GM12878 (cell line): Measurements from ENCODE around the gene GAS2. TPM values are rescaled to one million over a fixed set of nuclear protein-coding genes. Genes with fewer than 3 reads are reported as not detected.

Experiments
- ATAC-seq: fragments of 200-7000 bp; cut with Tn5 transposase; 3 replicates; pipeline ENCODE4 v1.9.1; 2020; ENCODE audit warnings: mild to moderate bottlenecking, moderate library complexity
- BruUV-seq: library from RNA; stranded (reverse); fragments of 400-500 nt; replicated peaks from 2 replicates; lab custom pipeline; 2021; lab: Mats Ljungman, UMichigan
- CTCF ChIA-PET: fragments of 300-600 bp; sonication (Branson Sonifier 250); formaldehyde crosslinking; extraction: SDS; loops from one replicate; lab custom pipeline; 2021; ENCODE audit warnings: inconsistent platforms; lab: Yijun Ruan, JAX
- POLR2A ChIA-PET: fragments of 350-600 bp; formaldehyde crosslinking; extraction: SDS; loops from one replicate; lab custom pipeline; 2021; ENCODE audit warnings: inconsistent platforms; lab: Charles Lee
- RAD21 ChIA-PET: fragments of 300-600 bp; sonication (Branson Sonifier 250); formaldehyde crosslinking; loops from one replicate; lab custom pipeline; 2023; ENCODE audit warnings: antibody characterized with exemption; ENCODE audit not compliant: unreplicated experiment; lab: Charles Lee
- SMC1A ChIA-PET: fragments of 300-600 bp; sonication (Branson Sonifier 250); formaldehyde crosslinking; loops from one replicate; lab custom pipeline; 2023; ENCODE audit not compliant: unreplicated experiment, uncharacterized antibody; lab: Charles Lee
- DNase-seq: peaks from one replicate; pipeline ENCODE4 v3.0.0-alpha.2; 2011; ENCODE audit warnings: low read depth, low spot score
- FAIRE-seq: peaks from 3 replicates; lab custom pipeline; 2011; peaks lifted over from hg19 to GRCh38; lab: Jason Lieb, UNC
- H2AFZ ChIP-seq: 2 replicates; pipeline ENCODE4 v1.6.0; 2011; ENCODE audit warnings: low read depth, low read length, control low read depth; ENCODE audit not compliant: control insufficient read depth
- H3K27ac ChIP-seq: 2 replicates; pipeline ENCODE4 v1.5.1; 2011; ENCODE audit warnings: control low read depth; ENCODE audit not compliant: control insufficient read depth, insufficient read depth
- H3K27me3 ChIP-seq, 2 experiments: replicated peaks in 1 of 2; 2 replicates each; pipeline versions ENCODE4 v1.6.0 to v1.6.1; 2011; ENCODE audit warnings: low read length in 1 of 2; ENCODE audit not compliant: control insufficient read depth in 2 of 2, insufficient read depth in 2 of 2
- H3K36me3 ChIP-seq, 2 experiments: 2 replicates each; pipeline ENCODE4 v1.5.1; 2011; ENCODE audit warnings: low read length in 1 of 2; ENCODE audit not compliant: control insufficient read depth in 2 of 2, insufficient read depth in 2 of 2
- H3K4me1 ChIP-seq: 2 replicates; pipeline ENCODE4 v1.6.1; 2011; ENCODE audit warnings: mild to moderate bottlenecking, low read length, moderate library complexity, mixed read lengths; ENCODE audit not compliant: control insufficient read depth, insufficient read depth
- H3K4me2 ChIP-seq: 2 replicates; pipeline ENCODE4 v1.6.0; 2011; ENCODE audit warnings: control low read depth; ENCODE audit not compliant: control insufficient read depth, insufficient read depth
- H3K4me3 ChIP-seq: fragments of 200-600 bp; sonication (generic); 2 replicates; pipeline ENCODE4 v1.5.1; 2016
- H3K79me2 ChIP-seq: 2 replicates; pipeline ENCODE4 v1.6.0; 2011; ENCODE audit warnings: low read length; ENCODE audit not compliant: control insufficient read depth, insufficient read depth
- H3K9ac ChIP-seq: 2 replicates; pipeline ENCODE4 v1.8.0; 2011; ENCODE audit warnings: low read length, control low read depth, mixed read lengths; ENCODE audit not compliant: control insufficient read depth, insufficient read depth
- H3K9me3 ChIP-seq: replicated peaks from 3 replicates; pipeline ENCODE4 v1.5.1; 2011; ENCODE audit warnings: mild to moderate bottlenecking, low read length; ENCODE audit not compliant: control insufficient read depth, insufficient read depth
- H4K20me1 ChIP-seq: 2 replicates; pipeline ENCODE4 v1.6.0; 2011; ENCODE audit not compliant: control insufficient read depth, insufficient read depth
- ATF7 ChIP-seq: fragments of 450-650 bp; IDR thresholded peaks from 2 replicates; pipeline ENCODE4 v1.6.1; 2016; ENCODE audit warnings: low read depth, mild to moderate bottlenecking
- EED ChIP-seq: sonication (generic); IDR thresholded peaks from 2 replicates; pipeline ENCODE4 v1.6.1; 2016; ENCODE audit warnings: antibody characterized with exemption, low read depth
- EP300 ChIP-seq, 2 experiments: fragments of 150-350 bp in 1 of 2; IDR thresholded peaks; 2 replicates each; pipeline ENCODE4 v1.6.1; 2011 to 2012; ENCODE audit warnings: low read depth in 2 of 2, low read length in 2 of 2, borderline replicate concordance in 1 of 2, improper control_type of control experiment in 1 of 2, inconsistent platforms in 1 of 2; ENCODE audit not compliant: control insufficient read depth in 1 of 2
- MLLT1 ChIP-seq: fragments of 450-650 bp; IDR thresholded peaks from 2 replicates; pipeline ENCODE4 v1.6.1; 2016; ENCODE audit warnings: mild to moderate bottlenecking
- NBN ChIP-seq: fragments of 450-650 bp; IDR thresholded peaks from 2 replicates; pipeline ENCODE4 v1.6.1; 2016
- NR2C1 ChIP-seq: fragments of 450-650 bp; IDR thresholded peaks from 2 replicates; pipeline ENCODE4 v1.6.1; 2017; ENCODE audit warnings: antibody characterized with exemption, mild to moderate bottlenecking, moderate library complexity
- NR2F1 ChIP-seq: fragments of 450-650 bp; conservative IDR thresholded peaks from 2 replicates; pipeline ENCODE4 v1.6.1; 2017; ENCODE audit warnings: mild to moderate bottlenecking
- POU2F2 ChIP-seq: IDR thresholded peaks from 3 replicates; pipeline ENCODE4 v1.6.1; 2011; ENCODE audit warnings: low read depth, mild to moderate bottlenecking, low read length, borderline replicate concordance
- RCOR1 ChIP-seq: conservative IDR thresholded peaks from 2 replicates; pipeline ENCODE4 v1.6.1; 2012; ENCODE audit warnings: low read depth, low read length, improper control_type of control experiment
- SMAD1 ChIP-seq: fragments of 450-650 bp; IDR thresholded peaks from 2 replicates; pipeline ENCODE4 v1.6.1; 2018; ENCODE audit warnings: mild to moderate bottlenecking, low read depth; ENCODE audit not compliant: partially characterized antibody
- SMAD5 ChIP-seq: IDR thresholded peaks from 2 replicates; pipeline ENCODE4 v1.6.1; 2016; ENCODE audit warnings: antibody characterized with exemption, low read depth
- SPI1 ChIP-seq: IDR thresholded peaks from 2 replicates; pipeline ENCODE4 v1.6.1; 2011; ENCODE audit warnings: low read depth, mild to moderate bottlenecking, low read length, moderate library complexity, borderline replicate concordance; ENCODE audit not compliant: insufficient read depth
- SREBF2 ChIP-seq: IDR thresholded peaks from 2 replicates; pipeline ENCODE4 v1.6.1; 2012; ENCODE audit warnings: mild to moderate bottlenecking, low read length
- STAT1 ChIP-seq: fragments of 450-650 bp; conservative IDR thresholded peaks from 2 replicates; pipeline ENCODE4 v1.6.1; 2014; ENCODE audit warnings: antibody characterized with exemption, mild to moderate bottlenecking
- WGBS: methylation state at CpG from one replicate; pipeline ENCODE4 v1.1.6; 2016; ENCODE audit warnings: low lambda C conversion rate; ENCODE audit not compliant: insufficient replicate concordance, insufficient coverage; ENCODE audit errors: missing lambda C conversion rate; 5-methylcytosine and 5-hydroxymethylcytosine counted together
- in situ Hi-C: fragments of 300-500 bp; cut with MboI; formaldehyde crosslinking; loops from 9 replicates; pipeline ENCODE4 v1.14.3; 2018; ENCODE audit warnings: mixed read lengths
- intact Hi-C: fragments of 100-400 bp; cut with micrococcal nuclease; formaldehyde crosslinking; loops from one replicate; pipeline ENCODE4 v1.14.2; 2022; ENCODE audit not compliant: unreplicated experiment
- polyA plus RNA-seq, 11 experiments: library from polyadenylated mRNA; depleted of rRNA in 4 of 11; unstranded in 6 of 11; stranded (reverse) in 5 of 11; fragments of >200 nt; fragmentation: Nextera tagmentation in 4 of 11; fragmentation: Illumina TruSeq in 1 of 11; extraction: Ambion mirVana in 4 of 11; extraction: Trizol in 1 of 11; gene quantifications; 1 replicate in 1 of 11; 2 replicates in 10 of 11; pipeline versions ENCODE4 v1.2.1 to v1.2.3, GENCODE V29; 2011 to 2016; ENCODE audit warnings: inconsistent platforms in 2 of 11, missing spikeins in 2 of 11, low read depth in 1 of 11
- total RNA-seq, 4 experiments: library from RNA; depleted of rRNA in 3 of 4; stranded (reverse); fragments of >200 nt in 3 of 4; fragmentation: Illumina TruSeq in 1 of 4; extraction: Trizol in 1 of 4; gene quantifications; 2 replicates each; pipeline versions ENCODE4 v1.2.1 to v1.2.3, GENCODE V29; 2013 to 2021
- TF ChIP-seq, protein P1 (sequence below): IDR thresholded peaks from 2 replicates; pipeline ENCODE4 v1.6.1; 2012; ENCODE audit warnings: low read length, inconsistent platforms

Gene GAS2
- total and polyA plus RNA-seq, 10 of the 15 experiments (the other 5 are each of a cell fraction or from before 2014, with no cell fraction given): 16.4 to 81.4 (median 26.2) TPM

DNA sequence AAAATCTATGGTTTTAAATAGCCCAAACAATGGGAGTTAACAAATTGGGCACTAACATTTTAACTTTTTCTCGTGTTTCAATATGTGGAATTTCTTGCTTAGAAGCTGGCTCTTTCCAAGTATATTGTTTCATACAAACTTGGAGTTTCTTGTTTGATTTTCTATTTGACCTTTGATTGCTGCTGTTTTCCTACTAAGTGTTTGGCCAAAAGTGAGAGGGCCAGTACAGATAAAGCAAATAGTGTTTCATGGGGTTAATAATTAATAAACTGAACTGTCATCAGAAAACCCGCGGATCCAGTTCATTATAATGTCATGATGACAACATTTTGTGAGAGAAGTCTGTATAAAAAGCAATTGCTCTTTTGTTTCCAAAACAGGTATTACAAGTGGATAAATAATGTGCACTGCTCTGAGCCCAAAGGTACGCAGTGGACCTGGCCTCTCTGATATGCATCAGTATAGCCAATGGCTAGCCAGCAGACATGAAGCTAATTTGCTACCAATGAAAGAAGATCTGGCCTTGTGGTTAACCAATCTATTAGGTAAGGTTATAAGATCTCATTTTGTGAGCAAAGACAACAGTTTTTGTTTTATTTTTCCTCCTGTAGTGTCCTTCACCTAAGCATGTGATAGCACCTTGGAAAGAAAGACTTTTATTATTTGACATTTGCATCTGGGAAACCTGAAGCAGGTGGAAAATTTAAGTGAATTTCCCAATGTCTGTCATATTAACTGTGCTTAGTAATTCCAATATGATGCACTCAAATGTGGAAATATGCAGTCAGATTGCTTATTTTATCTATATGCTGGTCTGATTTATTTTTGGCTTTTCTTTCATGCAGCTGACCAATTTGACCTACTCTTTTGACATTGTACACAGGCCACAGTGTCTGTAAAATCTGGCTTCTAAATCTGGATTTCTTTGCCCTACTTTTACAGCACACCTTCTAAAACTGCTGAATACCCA is 8.3 kb downstream of the GAS2 start (continued):
- TF ChIP-seq, protein P1, sequence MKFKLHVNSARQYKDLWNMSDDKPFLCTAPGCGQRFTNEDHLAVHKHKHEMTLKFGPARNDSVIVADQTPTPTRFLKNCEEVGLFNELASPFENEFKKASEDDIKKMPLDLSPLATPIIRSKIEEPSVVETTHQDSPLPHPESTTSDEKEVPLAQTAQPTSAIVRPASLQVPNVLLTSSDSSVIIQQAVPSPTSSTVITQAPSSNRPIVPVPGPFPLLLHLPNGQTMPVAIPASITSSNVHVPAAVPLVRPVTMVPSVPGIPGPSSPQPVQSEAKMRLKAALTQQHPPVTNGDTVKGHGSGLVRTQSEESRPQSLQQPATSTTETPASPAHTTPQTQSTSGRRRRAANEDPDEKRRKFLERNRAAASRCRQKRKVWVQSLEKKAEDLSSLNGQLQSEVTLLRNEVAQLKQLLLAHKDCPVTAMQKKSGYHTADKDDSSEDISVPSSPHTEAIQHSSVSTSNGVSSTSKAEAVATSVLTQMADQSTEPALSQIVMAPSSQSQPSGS: 0 out of 2 replicates have a peak, but pooled peaks have one; percentile 39
- TF ChIP-seq EP300 (IDR thresholded peaks at IDR 0.05; ENCODE audit: borderline replicate concordance in 1 of 2, control insufficient read depth in 1 of 2, low read depth in 2 of 2, low read length in 2 of 2): no peak; a peak in 1 of 4 replicates

DNA sequence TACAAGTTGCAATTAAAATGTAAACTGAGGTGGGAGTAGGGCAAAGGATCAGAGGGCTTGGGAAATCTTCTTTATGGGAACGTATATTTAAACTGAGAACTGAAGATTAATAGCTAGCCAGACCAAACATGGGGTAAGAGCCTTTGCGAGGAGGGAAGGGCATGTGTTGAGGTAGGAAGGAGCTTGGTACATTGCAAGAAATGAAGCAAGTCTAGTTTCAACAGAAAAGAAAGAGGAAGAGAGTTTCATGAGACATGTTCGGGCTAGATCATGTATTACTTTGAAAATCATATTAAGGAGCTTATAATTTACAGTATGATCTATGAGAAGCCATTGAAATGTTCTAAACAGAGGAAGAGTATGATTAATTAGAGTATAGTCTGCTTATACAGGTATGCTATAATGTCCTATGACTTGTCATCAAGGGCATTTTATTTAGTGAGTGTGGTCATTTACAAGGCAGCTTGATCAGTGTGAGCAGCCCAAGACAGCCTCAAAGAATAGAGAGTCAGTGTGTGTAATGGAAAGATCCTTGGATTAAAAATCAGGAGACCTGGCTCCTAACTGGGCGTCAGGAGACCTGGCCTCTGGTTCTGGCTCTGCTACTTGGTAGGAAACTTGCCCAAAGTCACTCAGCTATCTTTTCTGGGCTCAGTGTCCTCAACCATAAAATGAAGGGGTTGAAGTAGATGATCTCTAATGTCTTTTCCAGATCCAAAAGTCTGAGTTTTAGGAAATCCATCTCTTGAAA is 10.9 kb downstream of the GAS2 start:
- H3K79me2 ChIP-seq: no peaks in the 10 kb centered on the region; the same call in 1 of the 2 replicates
- no peak overlapping the region for H3K4me3 ChIP-seq
- FAIRE-seq: peak; percentile 18
- ATAC-seq: peak; percentile 55
- no TSS peak for BruUV-seq
- ChIA-PET POLR2A (interaction anchor here (0.6 to 4.6 kb wide), 13 partner anchors 8 to 152 kb away, joined by 3 to 60 read pairs (median 4); partner anchors contain the start of gene GAS2), RAD21 (interaction anchor here (0.7 to 10.3 kb wide), 15 partner anchors 9 to 109 kb away, joined by 3 to 111 read pairs (median 7); partner anchors contain the start of gene GAS2), SMC1A (interaction anchor here (0.8 to 10.2 kb wide), 20 partner anchors 8 to 152 kb away, joined by 3 to 117 read pairs (median 8); partner anchors contain the start of genes FANCF, GAS2 and SVIP), CTCF (interaction anchor here (0.8 to 8.9 kb wide), 13 partner anchors 8 to 152 kb away, joined by 3 to 74 read pairs (median 8); partner anchors contain the start of genes FANCF and GAS2)
- H2AFZ ChIP-seq: no peak overlapping the region
- H4K20me1 ChIP-seq: no peaks in the 10 kb centered on the region
- no peaks in the 10 kb centered on the region for H3K36me3 ChIP-seq
- H3K27me3 ChIP-seq: no peaks in the 10 kb centered on the region
- intact Hi-C loops: no loop called here
- in situ Hi-C loops: loop anchor here (10.0 kb wide), 1 partner anchor 107 kb away; no protein-coding TSS in a partner anchor
- H3K4me1 ChIP-seq: no peaks in the 10 kb centered on the region
- H3K27ac ChIP-seq: no peak overlapping the region; the same call in 1 of the 2 replicates
- H3K9me3 ChIP-seq: no peaks in the 10 kb centered on the region
- no peak for DNase-seq
- H3K4me2 ChIP-seq: no peak overlapping the region; the same call in 1 of the 2 replicates
- 45% methylated on average over 4 of the region's 4 CpGs for WGBS
- H3K9ac ChIP-seq: no peak overlapping the region
- TF ChIP-seq SMAD1 (peak; percentile 17), EED (no peak), STAT1 (no peak), RCOR1 (no peak), SREBF2 (no peak), ATF7 (no peak), NBN (0 out of 2 replicates have a peak, but pooled peaks have one; percentile 43), SPI1 (peak; percentile 34; the same call in 1 of the 2 replicates), NR2C1 (no peak), SMAD5 (no peak), POU2F2 (no peak), NR2F1 (no peak), MLLT1 (peak; percentile 59; the same call in 1 of the 2 replicates)
